NCI-H2196 treated with DMSO at 0.1 percent for 48 hours (cell line): ENCODE measurements around the gene HEXIM1.

ENCODE experiments used
- DNase-seq: peaks from one replicate; lab custom pipeline; 2025; ENCODE audit not compliant: unreplicated experiment; lab: John Stamatoyannopoulos, UW

HEXIM1 gene

GRCh38 chr17:45128989-45129388 is 19.3 kb upstream of the HEXIM1 start:
- no peak for DNase-seq

DNA sequence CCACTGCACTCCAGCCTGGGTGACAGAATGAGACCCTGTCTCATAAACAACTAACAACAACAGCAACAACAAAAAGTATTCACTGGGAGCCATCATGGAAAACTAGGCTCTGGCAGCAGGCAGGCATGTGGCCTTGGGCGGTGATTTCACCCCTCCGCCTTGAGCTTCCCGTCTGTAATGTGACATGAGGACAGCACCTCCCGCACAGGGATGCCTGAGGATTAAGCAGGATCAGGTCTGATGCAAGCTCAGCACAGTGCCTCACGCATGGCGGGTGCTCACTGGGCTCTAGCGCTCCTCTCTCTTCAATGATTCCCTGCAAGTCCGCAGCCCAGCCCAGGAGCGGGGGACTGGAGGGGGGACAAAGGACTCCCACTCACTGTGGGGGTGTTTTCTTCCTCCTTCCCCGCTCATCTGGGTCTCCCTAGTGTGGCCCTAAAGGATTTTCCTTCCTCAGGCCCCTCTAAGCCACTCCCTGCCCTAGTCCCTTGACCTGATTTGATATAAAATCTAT is 18.8 kb upstream of the HEXIM1 start:
- DNase-seq, result no peak

GRCh38 chr17:45129940-45130680 is 18.2 kb upstream of the HEXIM1 start:
- no peak for DNase-seq

GRCh38 chr17:45130681-45131615 is 17.3 kb upstream of the HEXIM1 start:
- DNase-seq, result no peak

- DNase-seq, result no peak
Measured at GRCh38 chr17:45131616-45132319, 16.5 kb upstream of the HEXIM1 start.

DNA sequence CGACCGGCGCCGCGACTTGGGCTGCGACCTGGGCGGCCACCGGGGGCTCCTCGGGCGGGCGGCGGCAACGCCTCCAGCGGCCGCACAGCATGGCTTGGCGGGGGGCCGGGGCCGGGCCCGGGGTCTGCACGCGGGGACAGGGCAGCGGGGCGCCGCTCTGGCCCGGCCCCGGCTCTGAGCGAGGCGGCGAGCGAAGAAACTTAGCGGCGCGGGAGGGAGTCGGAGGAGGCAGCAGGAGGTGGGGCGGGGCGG is 16.0 kb upstream of the HEXIM1 start, which contains the start of gene PLCD3:
PLCD3 (minus strand) TSS at position 196 of the 252 bp plus-strand sequence; CDS start at position 91, 105 bp downstream.
- no peak for DNase-seq

DNA sequence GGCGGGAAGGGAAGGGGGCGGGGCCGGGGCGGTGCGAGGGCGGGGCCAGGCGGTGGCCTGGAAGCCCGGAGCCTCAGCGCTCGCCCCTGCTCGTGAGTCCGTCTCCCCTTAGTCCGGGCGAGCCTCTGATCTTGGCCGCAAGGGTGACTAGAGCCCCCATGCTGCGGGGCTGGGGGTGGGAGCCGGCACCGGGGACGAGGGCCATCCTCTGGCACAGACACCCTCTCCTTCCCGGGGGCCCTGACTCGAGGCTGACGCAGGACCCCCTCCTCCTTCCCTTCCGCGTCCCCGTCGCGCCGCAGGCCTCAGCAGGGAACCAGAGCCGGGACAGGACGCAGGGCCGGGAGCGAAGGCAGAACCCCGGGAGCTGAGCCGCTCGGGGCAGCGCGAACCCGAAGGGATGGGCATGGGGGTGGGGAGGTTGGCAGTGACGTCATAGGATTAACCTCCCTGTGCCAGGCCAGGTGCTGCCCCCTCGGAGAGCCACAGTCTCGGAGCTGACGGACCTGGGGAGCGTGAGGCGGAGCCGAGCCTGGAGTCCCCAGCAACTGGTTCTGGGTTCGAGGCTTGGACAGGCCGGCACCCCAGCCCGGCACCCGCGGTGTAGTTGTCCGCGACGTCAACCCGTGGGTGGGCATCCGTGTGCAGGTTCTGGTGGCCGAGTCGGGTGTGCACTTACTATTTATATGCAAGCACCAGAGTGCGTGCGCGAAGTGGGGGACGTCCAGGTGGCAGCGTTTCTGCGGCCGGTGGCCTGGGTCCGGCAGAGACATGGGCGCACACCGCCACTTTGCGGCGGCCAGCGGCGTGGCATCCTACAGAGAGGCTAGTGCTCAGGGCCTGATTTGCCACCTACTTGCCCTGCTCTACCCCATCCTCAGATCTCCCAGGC is 15.5 kb upstream of the HEXIM1 start:
- peak; percentile 52 for DNase-seq

DNA sequence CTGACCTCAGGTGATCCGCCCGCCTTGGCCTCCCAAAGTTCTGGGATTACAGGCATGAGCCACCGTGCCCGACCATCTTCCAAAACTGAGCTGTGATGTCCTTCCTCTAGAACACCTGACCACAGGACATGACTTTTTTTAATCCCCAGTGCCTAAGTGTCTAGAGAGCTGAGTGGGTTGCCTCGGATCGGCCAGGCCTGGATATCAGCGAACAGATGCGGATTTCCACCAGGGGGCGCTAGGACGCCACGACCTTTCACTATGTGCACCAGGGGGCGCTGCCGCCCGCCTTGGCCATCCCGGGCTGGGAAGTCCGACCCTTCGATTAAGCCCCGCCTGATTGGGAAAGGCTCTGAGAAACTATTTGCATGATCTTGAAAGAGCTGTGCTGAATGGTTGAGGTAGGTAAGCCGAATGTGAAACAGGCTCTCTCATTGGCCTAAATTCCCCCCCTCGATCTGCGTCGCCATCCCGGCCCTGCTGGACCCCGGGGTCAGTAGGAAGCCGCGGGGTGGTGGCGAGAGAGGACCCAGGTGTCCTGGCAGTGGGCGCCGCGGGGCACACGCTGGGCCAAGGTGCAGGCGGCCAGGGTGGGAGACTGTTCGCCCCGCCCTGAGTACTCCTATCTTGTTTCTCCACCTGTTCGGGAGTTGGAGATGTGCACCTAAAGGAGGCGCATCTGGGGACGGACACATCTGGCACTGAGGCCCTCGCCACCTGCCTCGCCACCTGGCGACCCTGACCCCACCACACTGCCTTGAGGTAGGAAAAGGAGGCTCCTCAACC is 12.9 kb upstream of the HEXIM1 start, which contains the start of gene ACBD4:
ACBD4 (plus strand) TSS at position 496 of the 786 bp plus-strand sequence. CDS start 458 bp downstream, outside the sequence.
- DNase-seq, result peak; percentile 94

DNA sequence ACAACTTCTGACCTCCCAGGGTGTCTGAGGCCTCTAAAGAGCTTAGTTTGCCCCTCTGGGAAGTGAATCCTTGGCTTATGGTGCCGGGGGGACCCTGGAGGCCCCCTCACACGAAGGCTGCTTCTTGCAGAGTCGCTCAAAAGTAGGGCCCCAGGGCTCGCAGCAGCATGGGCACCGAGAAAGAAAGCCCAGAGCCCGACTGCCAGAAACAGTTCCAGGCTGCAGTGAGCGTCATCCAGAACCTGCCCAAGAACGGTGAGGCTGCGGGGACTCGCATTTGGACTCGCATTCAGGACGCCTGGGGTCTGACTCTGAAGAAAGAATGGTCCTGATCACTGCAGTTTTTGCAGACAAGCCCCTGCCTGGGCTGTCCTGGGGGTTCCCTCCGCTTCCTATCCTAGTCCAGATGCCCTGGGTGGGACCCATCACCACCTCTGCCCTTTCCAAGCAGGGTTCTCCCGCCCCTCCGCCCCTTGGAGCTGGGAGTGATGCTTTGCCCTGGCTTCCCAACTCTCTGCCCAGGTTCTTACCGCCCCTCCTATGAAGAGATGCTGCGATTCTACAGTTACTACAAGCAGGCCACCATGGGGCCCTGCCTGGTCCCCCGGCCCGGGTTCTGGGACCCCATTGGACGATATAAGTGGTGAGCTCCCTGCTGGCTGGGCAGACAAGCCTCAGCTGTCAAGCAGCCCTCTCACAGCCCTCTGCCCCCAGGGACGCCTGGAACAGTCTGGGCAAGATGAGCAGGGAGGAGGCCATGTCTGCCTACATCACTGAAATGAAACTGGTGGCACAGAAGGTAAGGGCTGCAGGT is 12.1 kb upstream of the HEXIM1 start:
- no peak for DNase-seq

DNA sequence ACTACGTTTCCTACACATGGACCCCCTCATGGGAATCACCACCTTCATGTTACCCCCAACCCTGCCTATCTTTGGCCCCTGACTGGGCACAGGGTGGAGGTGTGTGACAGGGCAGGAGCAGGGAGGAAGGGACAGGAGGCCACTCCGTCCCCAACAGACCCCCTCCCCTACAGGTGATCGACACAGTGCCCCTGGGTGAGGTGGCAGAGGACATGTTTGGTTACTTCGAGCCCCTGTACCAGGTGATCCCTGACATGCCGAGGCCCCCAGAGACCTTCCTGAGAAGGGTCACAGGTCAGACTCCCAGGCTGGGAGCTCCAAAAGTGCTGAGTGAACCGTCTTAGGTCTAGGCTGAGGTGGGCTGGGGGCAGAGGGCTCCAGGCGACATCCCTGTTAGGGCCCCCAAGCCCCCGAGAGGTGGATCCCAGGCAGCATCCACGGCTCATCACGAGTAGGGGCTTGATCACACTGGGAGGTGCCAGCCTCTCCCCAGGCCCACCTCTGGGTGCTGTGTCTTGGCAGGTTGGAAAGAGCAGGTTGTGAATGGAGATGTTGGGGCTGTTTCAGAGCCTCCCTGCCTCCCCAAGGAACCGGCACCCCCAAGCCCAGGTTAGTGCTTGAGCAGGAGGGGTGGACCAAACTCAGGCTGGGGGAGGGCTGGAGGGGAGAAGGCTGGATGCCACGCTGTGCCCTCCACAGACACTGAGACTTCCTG is 11.3 kb upstream of the HEXIM1 start:
- DNase-seq, result no peak

DNA sequence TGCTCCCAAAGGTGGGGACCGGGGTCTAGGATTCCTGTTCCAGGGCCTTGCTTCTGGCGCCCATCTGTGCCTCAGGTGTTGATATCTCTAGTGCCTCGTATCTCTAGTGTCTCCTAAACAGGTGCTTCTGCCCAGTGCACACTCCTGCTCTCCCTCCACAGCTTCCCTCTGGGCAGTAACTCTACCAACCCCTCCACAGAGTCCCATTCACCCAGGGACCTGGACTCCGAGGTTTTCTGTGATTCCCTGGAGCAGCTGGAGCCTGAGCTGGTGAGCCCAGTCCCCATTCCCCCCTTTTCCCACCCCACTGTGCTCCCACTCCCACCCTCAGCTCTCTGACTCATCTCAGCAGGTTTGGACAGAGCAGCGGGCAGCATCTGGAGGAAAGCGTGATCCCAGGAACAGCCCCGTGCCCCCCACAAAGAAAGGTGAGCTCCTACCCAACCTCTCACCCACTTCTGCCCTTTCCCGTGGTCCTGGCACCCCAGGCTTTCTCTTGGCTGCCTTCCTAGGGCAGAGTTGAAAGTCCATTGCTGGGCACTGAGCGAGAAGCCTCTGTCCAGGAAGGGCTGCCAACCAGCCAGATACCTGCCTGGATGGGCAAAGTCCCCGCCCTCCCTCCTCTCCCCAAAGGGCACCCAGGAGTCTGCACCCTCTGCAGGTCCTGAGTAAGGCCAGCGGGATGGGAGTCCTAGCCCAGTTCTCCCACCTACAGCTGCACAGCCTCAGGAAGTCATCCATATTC is 10.5 kb upstream of the HEXIM1 start:
- DNase-seq, result no peak

- no peak for DNase-seq
Measured at GRCh38 chr17:45138911-45139532, 9.3 kb upstream of the HEXIM1 start.

DNA sequence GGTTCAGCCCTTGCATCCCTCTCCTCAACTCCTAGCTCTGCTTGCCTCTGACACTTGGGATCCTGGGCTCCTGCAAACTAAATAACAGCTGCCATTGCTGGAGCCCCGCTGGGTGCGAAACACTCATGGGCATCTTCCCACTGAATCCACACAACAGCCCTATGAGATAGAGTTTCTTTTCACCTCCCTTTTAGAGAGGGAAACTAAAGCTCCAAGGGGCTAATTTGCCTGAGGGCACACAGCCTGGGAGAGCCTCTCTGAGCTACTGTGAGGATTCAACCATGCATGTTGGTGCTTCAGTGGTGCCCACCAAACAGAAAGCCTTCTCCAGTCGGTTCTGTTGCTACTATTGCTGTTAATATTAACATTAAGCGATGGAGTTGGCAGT is 8.7 kb upstream of the HEXIM1 start:
- DNase-seq, result no peak

DNA sequence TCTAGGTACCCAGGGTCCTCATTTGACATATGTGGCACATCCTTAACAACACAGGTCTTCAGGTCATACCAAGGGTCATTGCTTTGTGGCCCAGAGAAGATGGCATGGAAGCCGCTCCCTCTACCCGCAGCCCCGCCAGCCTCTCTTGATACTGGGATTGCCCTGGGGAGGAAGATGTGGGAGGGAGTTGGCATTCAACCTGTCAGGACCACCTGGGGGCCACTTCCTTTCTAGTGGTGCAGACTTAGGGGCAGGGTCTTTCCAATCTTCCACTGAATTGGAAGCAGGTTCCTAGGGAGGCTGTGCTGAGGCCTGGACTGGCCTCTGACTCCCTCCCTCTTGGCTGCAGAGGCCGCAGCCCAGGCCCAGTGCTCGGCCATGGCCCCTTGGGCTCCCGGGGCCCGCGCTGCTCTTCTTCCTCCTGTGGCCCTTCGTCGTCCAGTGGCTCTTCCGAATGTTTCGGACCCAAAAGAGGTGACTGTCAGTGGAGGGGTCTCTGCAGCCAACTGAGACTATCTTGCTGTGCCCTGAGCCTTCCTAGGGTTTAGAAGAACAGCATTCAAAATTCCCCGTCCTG is 5.1 kb upstream of the HEXIM1 start:
- no peak for DNase-seq

GRCh38 chr17:45143767-45144198 is 4.5 kb upstream of the HEXIM1 start:
- no peak for DNase-seq

GRCh38 chr17:45144199-45145034 is 3.9 kb upstream of the HEXIM1 start:
- DNase-seq, result no peak
